AG04449 (cell line): ENCODE results near the gene SLC2A14.
A peak's percentile ranks its signal among the peaks of the same experiment; 100 is the strongest.
"Not testable (repeated sequence)": the region's sequence is repeated elsewhere in the genome, so short reads cannot be mapped to it uniquely, and the experiment has no call there.

Experiments used
- CTCF ChIA-PET: fragments of 350-600 bp; formaldehyde crosslinking; extraction: SDS; loops from one replicate; lab custom pipeline; 2021; ENCODE audit warnings: antibody characterized with exemption; lab: Yijun Ruan, JAX
- POLR2A ChIA-PET: fragments of 400-600, 350-600 bp; formaldehyde crosslinking; extraction: SDS; loops from one replicate; lab custom pipeline; 2020; ENCODE audit warnings: antibody characterized with exemption, inconsistent platforms; lab: Yijun Ruan, JAX
- DNase-seq: peaks from one replicate; pipeline ENCODE4 v3.0.0-alpha.2; 2010; ENCODE audit warnings: low read depth, low spot score
- H3K4me3 ChIP-seq: 2 replicates; pipeline ENCODE4 v1.5.1; 2011; ENCODE audit warnings: low read depth, mild to moderate bottlenecking, control low read depth, low read length
- CTCF ChIP-seq: IDR thresholded peaks from one replicate; pipeline ENCODE4 v1.5.1; 2011; ENCODE audit warnings: mild to moderate bottlenecking, moderate library complexity, low read length, control low read depth, inconsistent platforms; ENCODE audit not compliant: insufficient read depth; ENCODE audit errors: missing control alignments

The SLC2A14 gene

DNA sequence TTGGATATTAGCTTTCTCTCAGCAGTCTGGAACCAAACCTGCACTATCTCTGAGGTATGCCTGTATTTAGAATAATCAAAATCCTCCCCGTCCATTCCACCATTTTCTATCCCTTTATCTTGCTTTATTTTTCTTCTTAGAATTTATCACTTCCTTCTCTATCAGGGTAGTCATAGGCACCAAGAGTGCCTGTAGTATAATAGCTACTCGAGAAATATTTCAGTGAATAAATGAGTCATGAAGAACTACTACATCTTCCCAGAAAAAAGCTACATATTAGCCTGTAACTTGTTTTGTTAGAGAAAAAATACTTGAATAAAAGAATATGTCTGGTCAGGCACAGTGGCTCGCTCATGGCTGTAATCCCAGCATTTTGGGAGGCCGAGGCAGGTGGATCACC is 4.3 kb downstream of the SLC2A14 start:
- ChIA-PET CTCF (interaction anchor here (0.8 kb wide), 1 partner anchor 9 kb away, joined by 3 read pairs; no protein-coding TSS in a partner anchor), POLR2A (interaction anchor here (0.6 to 1.1 kb wide), 2 partner anchors 67 to 176 kb away, joined by 3 to 5 read pairs; no protein-coding TSS in a partner anchor)
- H3K4me3 ChIP-seq, result no peak overlapping the region
- TF ChIP-seq CTCF, result no peak
- DNase-seq, result no peak

GRCh38 chr12:7864601-7865150 is 8.0 kb downstream of the SLC2A14 start:
- ChIA-PET CTCF (interaction anchor here (0.9 to 7.4 kb wide), 3 partner anchors 68 to 213 kb away, joined by 3 to 54 read pairs (median 3); no protein-coding TSS in a partner anchor), POLR2A (interaction anchor here (0.6 kb wide), 1 partner anchor 621 kb away, joined by 4 read pairs; no protein-coding TSS in a partner anchor)
- TF ChIP-seq CTCF, result no peak
- H3K4me3 ChIP-seq, result no peak overlapping the region
- DNase-seq, result no peak

DNA sequence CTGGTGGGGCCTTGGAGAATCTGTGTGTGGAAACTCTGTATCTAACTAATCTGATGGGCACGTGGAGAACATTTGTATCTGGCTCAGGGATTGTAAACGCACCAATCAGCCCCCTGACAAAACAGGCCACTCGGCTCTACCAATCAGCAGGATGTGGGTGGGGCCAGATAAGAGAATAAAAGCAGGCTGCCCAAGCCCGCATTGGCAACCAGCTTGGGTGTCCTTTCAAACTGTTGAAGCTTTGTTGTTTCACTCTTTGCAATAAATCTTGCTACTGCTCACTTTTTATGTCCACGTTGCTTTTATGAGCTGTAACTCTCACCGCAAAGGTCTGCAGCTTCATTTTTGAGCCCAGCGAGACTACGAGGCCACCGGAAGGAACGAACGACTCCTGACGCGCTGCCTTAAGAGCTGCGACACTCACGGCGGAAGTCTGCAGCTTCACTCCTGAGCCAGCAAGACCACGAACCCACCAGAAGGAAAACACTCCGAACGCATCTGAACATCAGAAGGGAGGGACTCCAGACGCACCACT is 9.8 kb downstream of the SLC2A14 start:
- ChIA-PET POLR2A (interaction anchor here (0.7 kb wide), 1 partner anchor 73 kb away, joined by 3 read pairs; the partner anchor contains the start of gene SLC2A3), CTCF (interaction anchor here (0.6 to 7.4 kb wide), 4 partner anchors 12 to 215 kb away, joined by 3 to 54 read pairs (median 6); no protein-coding TSS in a partner anchor)
- not testable (repeated sequence) for H3K4me3 ChIP-seq, DNase-seq

GRCh38 chr12:7862301-7862700 is 10.4 kb downstream of the SLC2A14 start:
- H3K4me3 ChIP-seq, DNase-seq, POLR2A ChIA-PET: not testable (repeated sequence)
- CTCF ChIA-PET, result interaction anchor here (0.6 to 7.4 kb wide), 4 partner anchors 61 to 216 kb away, joined by 3 to 54 read pairs (median 6); no protein-coding TSS in a partner anchor

GRCh38 chr12:7859552-7859951 is 13.2 kb downstream of the SLC2A14 start:
- H3K4me3 ChIP-seq, result peak overlapping the region; percentile 16
- ChIA-PET POLR2A (interaction anchor here (0.6 to 1.9 kb wide), 3 partner anchors 74 to 135 kb away, joined by 3 to 11 read pairs (median 10); partner anchors contain the start of gene SLC2A3), CTCF (interaction anchor here (0.8 to 7.4 kb wide), 24 partner anchors 9 to 218 kb away, joined by 3 to 54 read pairs (median 4); partner anchors contain the start of gene SLC2A3)
- no peak for DNase-seq
- TF ChIP-seq CTCF, result no peak

DNA sequence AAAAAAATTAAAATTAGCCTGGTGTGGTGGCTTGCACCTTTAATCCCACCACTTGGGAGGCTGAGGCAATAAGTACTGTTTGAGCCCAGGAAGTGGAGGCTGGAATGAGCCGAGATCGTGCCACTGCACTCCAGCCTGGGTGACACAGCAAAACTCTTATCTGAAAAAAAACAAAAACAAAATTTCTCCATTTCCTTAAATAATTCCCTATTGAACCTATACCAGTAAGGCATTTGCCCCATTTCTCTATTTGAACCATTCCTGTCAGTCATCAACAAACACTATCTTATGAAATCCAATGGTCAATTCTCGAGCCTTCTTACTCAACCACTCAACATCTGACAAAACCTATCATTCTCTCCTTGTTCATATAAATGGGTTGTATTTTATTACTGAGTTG is 14.7 kb downstream of the SLC2A14 start:
- H3K4me3 ChIP-seq, result no peak overlapping the region
- no peak for DNase-seq
- CTCF ChIA-PET, result interaction anchor here (1.2 to 7.4 kb wide), 3 partner anchors 34 to 76 kb away, joined by 3 to 54 read pairs (median 3); no protein-coding TSS in a partner anchor
- TF ChIP-seq CTCF, result no peak
- POLR2A ChIA-PET, result no interaction called here

GRCh38 chr12:7856516-7856915 is 16.2 kb downstream of the SLC2A14 start:
- no peak overlapping the region for H3K4me3 ChIP-seq
- POLR2A ChIA-PET, result interaction anchor here (1.1 kb wide), 1 partner anchor 105 kb away, joined by 3 read pairs; no protein-coding TSS in a partner anchor
- no peak for DNase-seq
- TF ChIP-seq CTCF, result no peak
- CTCF ChIA-PET, result interaction anchor here (1.2 to 1.9 kb wide), 4 partner anchors 20 to 188 kb away, joined by 3 to 9 read pairs (median 5); no protein-coding TSS in a partner anchor
